Astrocyte (in vitro differentiated cells and primary cell): ENCODE measurements around the gene KCNC1. TPM values are rescaled to one million over a fixed set of nuclear protein-coding genes. Genes with fewer than 3 reads are reported as not detected.

Source experiments
- DNase-seq: peaks from one replicate; pipeline ENCODE4 v3.0.0-alpha.2; 2010; ENCODE audit warnings: low read depth
- FAIRE-seq: peaks from 2 replicates; lab custom pipeline; 2011; peaks lifted over from hg19 to GRCh38; lab: Jason Lieb, UNC
- H2AFZ ChIP-seq: 2 replicates; pipeline ENCODE4 v1.6.0; 2012; ENCODE audit warnings: low read depth, low read length, inconsistent platforms
- H3K27ac ChIP-seq: 2 replicates; pipeline ENCODE4 v1.5.1; 2011; ENCODE audit warnings: low read depth, low read length, inconsistent platforms
- H3K27me3 ChIP-seq: 2 replicates; pipeline ENCODE4 v1.6.0; 2011; ENCODE audit warnings: low read length, inconsistent platforms; ENCODE audit not compliant: insufficient read depth
- H3K36me3 ChIP-seq: 2 replicates; pipeline ENCODE4 v1.5.1; 2011; ENCODE audit warnings: low read length, inconsistent platforms; ENCODE audit not compliant: insufficient read depth
- H3K4me1 ChIP-seq: 2 replicates; pipeline ENCODE4 v1.5.1; 2011; ENCODE audit warnings: low read length, inconsistent platforms; ENCODE audit not compliant: insufficient read depth
- H3K4me2 ChIP-seq: 2 replicates; pipeline ENCODE4 v1.6.0; 2012; ENCODE audit warnings: low read length, inconsistent platforms
- H3K4me3 ChIP-seq: 2 replicates; pipeline ENCODE4 v1.5.1; 2011; ENCODE audit warnings: low read depth, mild to moderate bottlenecking, low read length, inconsistent platforms; ENCODE audit not compliant: insufficient read depth
- H3K79me2 ChIP-seq: 2 replicates; pipeline ENCODE4 v1.6.0; 2012; ENCODE audit warnings: mild to moderate bottlenecking, low read length, inconsistent platforms; ENCODE audit not compliant: insufficient read depth
- H3K9ac ChIP-seq: 2 replicates; pipeline ENCODE4 v1.6.0; 2012; ENCODE audit warnings: mild to moderate bottlenecking, low read length, inconsistent platforms
- H3K9me3 ChIP-seq: 2 replicates; pipeline ENCODE4 v1.5.1; 2012; ENCODE audit warnings: low read depth, mild to moderate bottlenecking, low read length, inconsistent platforms; ENCODE audit not compliant: insufficient read depth
- H4K20me1 ChIP-seq: 2 replicates; pipeline ENCODE4 v1.6.0; 2012; ENCODE audit warnings: low read length, inconsistent platforms; ENCODE audit not compliant: insufficient read depth
- H3K27ac Mint-ChIP-seq: one replicate; pipeline ENCODE4 v1.8.0; 2021; ENCODE audit warnings: mild to moderate bottlenecking, mixed read lengths; ENCODE audit not compliant: unreplicated experiment
- H3K27me3 Mint-ChIP-seq: one replicate; pipeline ENCODE4 v1.8.0; 2021; ENCODE audit warnings: low read depth, mixed read lengths; ENCODE audit not compliant: unreplicated experiment
- H3K36me3 Mint-ChIP-seq: one replicate; pipeline ENCODE4 v1.8.0; 2021; ENCODE audit warnings: low read depth, mixed read lengths; ENCODE audit not compliant: unreplicated experiment
- H3K4me1 Mint-ChIP-seq: one replicate; pipeline ENCODE4 v1.8.0; 2021; ENCODE audit warnings: low read depth, mixed read lengths; ENCODE audit not compliant: unreplicated experiment
- H3K4me3 Mint-ChIP-seq: one replicate; pipeline ENCODE4 v1.8.0; 2021; ENCODE audit warnings: mild to moderate bottlenecking, moderate library complexity, mixed read lengths; ENCODE audit not compliant: unreplicated experiment
- H3K9me3 Mint-ChIP-seq: one replicate; pipeline ENCODE4 v1.8.0; 2021; ENCODE audit warnings: mild to moderate bottlenecking, mixed read lengths; ENCODE audit not compliant: unreplicated experiment
- CTCF ChIP-seq: IDR thresholded peaks from 2 replicates; pipeline ENCODE4 v1.5.1; 2011; ENCODE audit warnings: low read depth, mild to moderate bottlenecking, inconsistent platforms, low read length, moderate library complexity; ENCODE audit not compliant: insufficient read depth
- EZH2 ChIP-seq: IDR thresholded peaks from 2 replicates; pipeline ENCODE4 v1.6.1; 2012; ENCODE audit warnings: mild to moderate bottlenecking, low read length, inconsistent platforms; ENCODE audit not compliant: insufficient read depth
- total RNA-seq: library from RNA; stranded (reverse); gene quantifications from 2 replicates; pipeline ENCODE4 v1.2.1, GENCODE V29; 2021

Gene KCNC1
- total RNA-seq, 1 donor from 2014 or later, result 0.05 TPM

DNA sequence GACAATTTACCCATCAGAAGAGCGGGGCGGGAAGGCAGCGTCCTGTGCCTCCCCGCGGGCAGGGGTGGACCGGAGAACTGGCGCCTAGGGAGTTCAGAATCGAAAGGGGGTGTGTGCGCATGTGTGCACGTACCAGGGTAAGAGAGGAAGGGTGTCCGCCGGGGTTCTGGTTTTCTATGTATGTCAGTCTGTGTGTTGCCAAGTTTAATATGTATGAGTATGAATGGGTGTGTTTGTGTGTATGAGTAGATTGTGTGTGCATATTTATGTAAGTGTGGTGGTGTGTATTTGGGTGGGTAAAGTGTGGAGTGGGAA, 2.0 kb downstream of the KCNC1 start:
- no peak overlapping the region for H3K4me2 ChIP-seq
- Mint-ChIP-seq H3K36me3 (peaks cover 2% of the 10 kb centered on the region), H3K27ac (no peak overlapping the region), H3K4me1 (no peaks in the 10 kb centered on the region), H3K27me3 (peaks cover 41% of the 10 kb centered on the region), H3K4me3 (peak overlapping the region; percentile 61), H3K9me3 (no peaks in the 10 kb centered on the region)
- H3K9ac ChIP-seq, result no peak overlapping the region
- H3K4me1 ChIP-seq, result no peaks in the 10 kb centered on the region
- no peaks in the 10 kb centered on the region for H3K9me3 ChIP-seq
- no peak overlapping the region for H2AFZ ChIP-seq
- H3K4me3 ChIP-seq, result no peak overlapping the region
- H3K36me3 ChIP-seq, result no peaks in the 10 kb centered on the region
- no peaks in the 10 kb centered on the region for H3K79me2 ChIP-seq
- FAIRE-seq (no peak), DNase-seq (no peak)
- TF ChIP-seq EZH2 (no peak), CTCF (no peak)
- H4K20me1 ChIP-seq, result peaks cover 14% of the 10 kb centered on the region
- H3K27ac ChIP-seq, result no peak overlapping the region
- H3K27me3 ChIP-seq, result peaks cover 35% of the 10 kb centered on the region

DNA sequence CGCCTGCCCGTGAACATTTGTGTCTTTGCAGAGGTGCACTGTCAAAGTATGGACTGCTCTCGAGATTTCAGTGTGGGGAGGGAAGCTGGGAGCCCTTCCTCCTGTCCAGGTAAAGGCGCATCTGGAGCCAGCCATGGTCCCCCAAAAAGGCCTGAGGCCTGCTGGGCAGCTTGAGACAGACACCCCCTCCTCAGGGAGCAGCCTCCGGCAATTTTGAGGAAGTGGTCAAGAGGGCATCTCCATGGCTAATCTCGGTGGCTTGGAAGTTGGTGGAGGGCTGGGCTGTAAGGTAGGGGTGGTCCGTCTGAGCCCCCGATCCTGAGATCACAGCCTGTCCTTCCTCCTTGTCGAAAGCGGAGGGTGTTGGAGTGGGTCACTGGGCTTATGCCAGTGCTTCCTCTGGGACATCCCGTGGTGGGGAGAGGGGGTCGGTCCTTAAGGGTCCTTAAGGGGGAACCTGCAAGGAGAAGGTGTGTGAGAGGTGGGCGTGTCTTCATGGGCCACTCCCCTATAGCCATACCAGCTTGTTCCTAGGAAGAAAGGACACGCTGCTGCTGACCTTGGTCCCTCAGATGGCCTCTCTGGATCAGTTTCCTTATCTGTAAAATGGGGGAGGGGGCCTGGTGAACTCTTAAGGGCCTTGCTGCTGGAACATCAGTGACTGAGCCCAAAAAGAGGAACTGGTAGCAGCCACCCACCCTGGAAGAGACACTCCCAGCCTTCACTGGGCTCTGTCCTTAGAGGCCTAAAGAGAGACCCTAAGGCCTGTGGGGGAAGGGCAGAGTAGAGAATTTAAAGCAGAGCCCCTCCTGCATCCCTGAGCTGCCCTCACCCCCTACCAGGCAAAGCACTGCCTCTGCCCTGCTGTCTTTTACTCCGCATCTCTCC, 2.6 kb downstream of the KCNC1 start:
- Histone ChIP-seq H3K4me2 (no peak overlapping the region), H4K20me1 (peaks cover 14% of the 10 kb centered on the region), H3K36me3 (no peaks in the 10 kb centered on the region), H3K27me3 (peaks cover 31% of the 10 kb centered on the region), H3K9me3 (no peaks in the 10 kb centered on the region), H3K9ac (no peak overlapping the region), H2AFZ (no peak overlapping the region), H3K27ac (no peak overlapping the region), H3K79me2 (no peaks in the 10 kb centered on the region), H3K4me3 (no peak overlapping the region), H3K4me1 (no peaks in the 10 kb centered on the region)
- Mint-ChIP-seq H3K27me3 (peaks cover 39% of the 10 kb centered on the region), H3K36me3 (peaks cover 2% of the 10 kb centered on the region), H3K27ac (no peak overlapping the region), H3K4me1 (no peaks in the 10 kb centered on the region), H3K9me3 (no peaks in the 10 kb centered on the region), H3K4me3 (no peak overlapping the region)
- FAIRE-seq (no peak), DNase-seq (no peak)
- no peak for TF ChIP-seq EZH2
- TF ChIP-seq CTCF, result no peak
